Duodenal mucosa (tissue), 2 donors: ENCODE measurements around the gene TSGA10IP.

Source experiments
- H3K27ac ChIP-seq: one replicate; pipeline ENCODE4 v1.7.0; 2013; ENCODE audit warnings: low read depth, low read length
- H3K27me3 ChIP-seq, 2 donors: one replicate each; pipeline ENCODE4 v1.7.0; 2013; ENCODE audit warnings: low read length in 2 of 2, control low read depth in 1 of 2; ENCODE audit not compliant: insufficient read depth in 2 of 2, control insufficient read depth in 1 of 2
- H3K36me3 ChIP-seq, 2 donors: one replicate each; pipeline ENCODE4 v1.7.0; 2013; ENCODE audit warnings: low read length in 2 of 2, control low read depth in 1 of 2; ENCODE audit not compliant: insufficient read depth in 2 of 2, control insufficient read depth in 1 of 2
- H3K4me1 ChIP-seq, 2 donors: one replicate each; pipeline ENCODE4 v1.7.0; 2013; ENCODE audit warnings: low read length in 2 of 2, control low read depth in 1 of 2; ENCODE audit not compliant: insufficient read depth in 2 of 2, control insufficient read depth in 1 of 2
- H3K4me3 ChIP-seq, 2 donors: one replicate each; pipeline ENCODE4 v1.7.0; 2013; ENCODE audit warnings: low read length in 2 of 2, low read depth in 1 of 2
- H3K9ac ChIP-seq, 2 donors: one replicate each; pipeline ENCODE4 v1.7.0; 2013; ENCODE audit warnings: low read length in 2 of 2, low read depth in 1 of 2
- H3K9me3 ChIP-seq, 2 donors: one replicate each; pipeline ENCODE4 v1.7.0; 2013; ENCODE audit warnings: low read length in 2 of 2, control low read depth in 1 of 2; ENCODE audit not compliant: control insufficient read depth in 1 of 2

TSGA10IP gene

GRCh38 chr11:65958774-65959420, 13.6 kb downstream of the TSGA10IP start:
- Histone ChIP-seq H3K27ac (no peak overlapping the region), H3K9me3 (no peaks in the 10 kb centered on the region), H3K4me3 (no peak overlapping the region)

GRCh38 chr11:65960824-65961266, 15.6 kb downstream of the TSGA10IP start:
- Histone ChIP-seq H3K9me3 (no peaks in the 10 kb centered on the region), H3K9ac (peak overlapping the region; percentile 85 to 89), H3K36me3 (peaks cover 17 to 22% of the 10 kb centered on the region in 2 donors), H3K27me3 (no peaks in the 10 kb centered on the region), H3K4me1 (peaks cover 20 to 27% of the 10 kb centered on the region in 2 donors), H3K27ac (peak overlapping the region; percentile 69), H3K4me3 (peak overlapping the region; percentile 84 to 96)

More at GRCh38 chr11:65958774-65959420, 13.6 kb downstream of the TSGA10IP start:
- no peaks in the 10 kb centered on the region for H3K27me3 ChIP-seq
- H3K36me3 ChIP-seq = peaks cover under 1 to 3% of the 10 kb centered on the region in 2 donors
- peaks cover 20 to 23% of the 10 kb centered on the region in 2 donors for H3K4me1 ChIP-seq
- H3K9ac ChIP-seq = no peak overlapping the region

GRCh38 chr11:65961267-65962140, 16.2 kb downstream of the TSGA10IP start, which contains the start of gene SART1:
TSS of gene SART1 (plus strand) at chr11:65961734. CDS start at chr11:65961781, 47 bp downstream.
- Histone ChIP-seq H3K27me3 (no peaks in the 10 kb centered on the region), H3K4me1 (peaks cover 20 to 27% of the 10 kb centered on the region in 2 donors), H3K36me3 (peaks cover 23 to 29% of the 10 kb centered on the region in 2 donors), H3K27ac (peak within 1 kb of the TSS; percentile 69), H3K9ac (peak within 1 kb of the TSS; percentile 85 to 89), H3K4me3 (peak within 1 kb of the TSS; percentile 84 to 96), H3K9me3 (no peaks in the 10 kb centered on the region)

- peak overlapping the region; percentile 60 to 67 for H3K9ac ChIP-seq
- H3K36me3 ChIP-seq = peaks cover 30 to 36% of the 10 kb centered on the region in 2 donors
- no peaks in the 10 kb centered on the region for H3K9me3 ChIP-seq
- no peak overlapping the region for H3K27ac ChIP-seq
- H3K4me1 ChIP-seq = peaks cover 16 to 23% of the 10 kb centered on the region in 2 donors
- H3K4me3 ChIP-seq = peak overlapping the region; percentile 84 to 96
- no peaks in the 10 kb centered on the region for H3K27me3 ChIP-seq
Measured at GRCh38 chr11:65962141-65962564, 16.9 kb downstream of the TSGA10IP start.

- Histone ChIP-seq H3K4me1 (peaks cover 12 to 23% of the 10 kb centered on the region in 2 donors), H3K9me3 (no peaks in the 10 kb centered on the region), H3K4me3 (no peak overlapping the region), H3K36me3 (peaks cover 41 to 62% of the 10 kb centered on the region in 2 donors), H3K9ac (no peak overlapping the region), H3K27ac (no peak overlapping the region), H3K27me3 (no peaks in the 10 kb centered on the region)
Measured at GRCh38 chr11:65964906-65965305, 19.6 kb downstream of the TSGA10IP start.

- no peaks in the 10 kb centered on the region for H3K9me3 ChIP-seq
- H3K27me3 ChIP-seq = no peaks in the 10 kb centered on the region
- H3K27ac ChIP-seq = no peak overlapping the region
- H3K4me3 ChIP-seq = no peak overlapping the region
- no peak overlapping the region for H3K9ac ChIP-seq
- peaks cover 12 to 23% of the 10 kb centered on the region in 2 donors for H3K4me1 ChIP-seq
- H3K36me3 ChIP-seq = peaks cover 46 to 69% of the 10 kb centered on the region in 2 donors
Measured at GRCh38 chr11:65965986-65966762, 20.9 kb downstream of the TSGA10IP start.

- no peaks in the 10 kb centered on the region for H3K9me3 ChIP-seq
- H3K36me3 ChIP-seq = peaks cover 46 to 71% of the 10 kb centered on the region in 2 donors
- H3K4me1 ChIP-seq = peaks cover 9 to 18% of the 10 kb centered on the region in 2 donors
- no peaks in the 10 kb centered on the region for H3K27me3 ChIP-seq
- H3K9ac ChIP-seq = no peak overlapping the region
- H3K27ac ChIP-seq = no peak overlapping the region
- H3K4me3 ChIP-seq = no peak overlapping the region
Measured at GRCh38 chr11:65967329-65967934, 22.2 kb downstream of the TSGA10IP start.

GRCh38 chr11:65968600-65969482, 23.6 kb downstream of the TSGA10IP start:
- Histone ChIP-seq H3K36me3 (peaks cover 54 to 80% of the 10 kb centered on the region in 2 donors), H3K4me1 (peaks cover 0 to 4% of the 10 kb centered on the region in 2 donors), H3K9me3 (no peaks in the 10 kb centered on the region), H3K9ac (no peak overlapping the region), H3K4me3 (no peak overlapping the region), H3K27me3 (no peaks in the 10 kb centered on the region), H3K27ac (no peak overlapping the region)

GRCh38 chr11:65972116-65972515, 26.8 kb downstream of the TSGA10IP start:
- Histone ChIP-seq H3K9me3 (no peaks in the 10 kb centered on the region), H3K9ac (no peak overlapping the region), H3K36me3 (peaks cover 38 to 63% of the 10 kb centered on the region in 2 donors), H3K4me1 (no peaks in the 10 kb centered on the region), H3K4me3 (no peak overlapping the region), H3K27me3 (no peaks in the 10 kb centered on the region), H3K27ac (no peak overlapping the region)
